Medulla oblongata (tissue), 1 donor: ENCODE measurements around the gene OGFOD2.
"Not testable (repeated sequence)": the region's sequence is repeated elsewhere in the genome, so short reads cannot be mapped to it uniquely, and the experiment has no call there.

ENCODE experiments used
- DNase-seq: peaks from one replicate; pipeline ENCODE4 v3.0.0-alpha.2; 2015; ENCODE audit errors: extremely low spot score

The OGFOD2 gene

GRCh38 chr12:122974892-122975789, at the start of gene OGFOD2:
Gene OGFOD2 (plus strand): TSS chr12:122975244. CDS start chr12:122975252, 8 bp downstream.
- DNase-seq, result peak; percentile 94

- no peak for DNase-seq
Measured at GRCh38 chr12:122927756-122928403, 47.2 kb upstream of the OGFOD2 start.

GRCh38 chr12:122928404-122929147, 46.5 kb upstream of the OGFOD2 start:
- DNase-seq, result no peak

GRCh38 chr12:122929148-122929538, 45.9 kb upstream of the OGFOD2 start:
- DNase-seq, result no peak

- DNase-seq, result no peak
Measured at GRCh38 chr12:122929812-122930211, 45.2 kb upstream of the OGFOD2 start.

- DNase-seq, result no peak
Measured at GRCh38 chr12:122932207-122932606, 42.8 kb upstream of the OGFOD2 start.

GRCh38 chr12:122934722-122935121, 40.3 kb upstream of the OGFOD2 start:
- DNase-seq, result no peak

- DNase-seq, result no peak
Measured at GRCh38 chr12:122935318-122935717, 39.7 kb upstream of the OGFOD2 start.

- no peak for DNase-seq
Measured at GRCh38 chr12:122937622-122938091, 37.4 kb upstream of the OGFOD2 start.

GRCh38 chr12:122939125-122939524, 35.9 kb upstream of the OGFOD2 start:
- DNase-seq, result no peak

GRCh38 chr12:122941351-122941750, 33.7 kb upstream of the OGFOD2 start:
- DNase-seq, result not testable (repeated sequence)

GRCh38 chr12:122942637-122943036, 32.4 kb upstream of the OGFOD2 start:
- no peak for DNase-seq

- DNase-seq, result no peak
Measured at GRCh38 chr12:122943196-122943595, 31.8 kb upstream of the OGFOD2 start.

- DNase-seq, result peak; percentile 93
Measured at GRCh38 chr12:122944605-122945592, 30.1 kb upstream of the OGFOD2 start.

- DNase-seq, result peak; percentile 70
Measured at GRCh38 chr12:122946690-122947341, 28.2 kb upstream of the OGFOD2 start.

- peak; percentile 25 for DNase-seq
Measured at GRCh38 chr12:122947352-122947792, 27.7 kb upstream of the OGFOD2 start.

- no peak for DNase-seq
Measured at GRCh38 chr12:122948605-122949004, 26.4 kb upstream of the OGFOD2 start.

GRCh38 chr12:122949405-122949804, 25.6 kb upstream of the OGFOD2 start:
- peak; percentile 18 for DNase-seq

- peak; percentile 21 for DNase-seq
Measured at GRCh38 chr12:122949816-122950675, 25.0 kb upstream of the OGFOD2 start.
